Measurements from ENCODE around the gene ARID4B.
"Not testable (repeated sequence)": the region's sequence is repeated elsewhere in the genome, so short reads cannot be mapped to it uniquely, and the experiment has no call there.

The ARID4B gene

DNA sequence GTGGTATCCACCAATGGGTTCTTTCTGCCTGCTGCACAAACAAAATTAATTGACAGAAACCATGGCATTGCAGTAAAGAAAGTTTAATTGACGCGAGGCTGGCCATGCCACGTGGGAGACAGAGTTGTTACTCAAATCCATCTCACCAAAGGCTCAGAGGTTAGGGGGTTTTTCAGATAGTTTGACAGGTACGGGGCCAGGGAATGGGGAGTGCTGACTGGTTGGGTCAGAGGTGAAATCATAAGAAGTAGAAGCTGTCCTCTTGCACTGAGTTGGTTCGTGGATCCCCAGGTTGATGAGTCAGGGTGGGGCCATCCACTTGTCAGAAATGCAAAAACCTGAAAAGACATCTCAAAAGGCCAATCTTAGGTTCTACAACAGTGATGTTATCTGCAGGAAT is 38.3 kb upstream of the ARID4B start:
- no peak overlapping the region for H3K4me3 ChIP-seq (ENCODE audit: low read length)
- no peak for TF ChIP-seq CTCF (IDR thresholded peaks at IDR 0.05; ENCODE audit: insufficient read depth, low read depth, low read length, missing control alignments)
- DNase-seq (ENCODE audit: low read depth) = no peak

DNA sequence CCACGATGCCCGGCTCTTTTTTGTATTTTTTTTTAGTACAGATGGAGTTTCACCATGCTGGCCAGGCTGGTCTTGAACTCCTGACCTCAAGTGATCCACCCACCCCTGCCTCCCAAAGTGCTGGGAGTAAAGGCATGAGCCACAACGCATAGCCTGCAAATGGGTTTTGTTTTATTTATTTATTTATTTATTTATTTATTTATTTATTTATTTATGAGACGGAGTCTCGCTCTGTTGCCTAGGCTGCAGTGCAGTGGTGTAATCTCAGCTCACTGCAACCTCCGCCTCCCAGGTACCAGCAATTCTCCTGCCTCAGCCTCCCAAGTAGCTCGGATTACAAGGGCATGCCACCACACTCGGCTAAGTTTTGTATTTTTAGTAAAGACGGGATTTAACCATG is 36.2 kb upstream of the ARID4B start:
- H3K4me3 ChIP-seq (ENCODE audit: low read length); DNase-seq (ENCODE audit: low read depth): not testable (repeated sequence)

- H3K4me3 ChIP-seq (ENCODE audit: low read length) = no peak overlapping the region
- no peak for TF ChIP-seq CTCF (IDR thresholded peaks at IDR 0.05; ENCODE audit: insufficient read depth, low read depth, low read length, missing control alignments)
- no peak for DNase-seq (ENCODE audit: low read depth)
Observed at GRCh38 chr1:235358899-235359298, 30.9 kb upstream of the ARID4B start.

GRCh38 chr1:235357485-235358373 is 29.8 kb upstream of the ARID4B start:
- DNase-seq (ENCODE audit: low read depth) = no peak
- no peak for TF ChIP-seq CTCF (IDR thresholded peaks at IDR 0.05; ENCODE audit: insufficient read depth, low read depth, low read length, missing control alignments)
- no peak overlapping the region for H3K4me3 ChIP-seq (ENCODE audit: low read length)

- TF ChIP-seq CTCF (IDR thresholded peaks at IDR 0.05; ENCODE audit: insufficient read depth, low read depth, low read length, missing control alignments) = no peak
- no peak overlapping the region for H3K4me3 ChIP-seq (ENCODE audit: low read length)
- no peak for DNase-seq (ENCODE audit: low read depth)
Observed at GRCh38 chr1:235351898-235352297, 23.9 kb upstream of the ARID4B start.

- TF ChIP-seq CTCF (IDR thresholded peaks at IDR 0.05; ENCODE audit: insufficient read depth, low read depth, low read length, missing control alignments) = no peak
- no peak overlapping the region for H3K4me3 ChIP-seq (ENCODE audit: low read length)
- DNase-seq (ENCODE audit: low read depth) = no peak
Observed at GRCh38 chr1:235351441-235351840, 23.5 kb upstream of the ARID4B start.

DNA sequence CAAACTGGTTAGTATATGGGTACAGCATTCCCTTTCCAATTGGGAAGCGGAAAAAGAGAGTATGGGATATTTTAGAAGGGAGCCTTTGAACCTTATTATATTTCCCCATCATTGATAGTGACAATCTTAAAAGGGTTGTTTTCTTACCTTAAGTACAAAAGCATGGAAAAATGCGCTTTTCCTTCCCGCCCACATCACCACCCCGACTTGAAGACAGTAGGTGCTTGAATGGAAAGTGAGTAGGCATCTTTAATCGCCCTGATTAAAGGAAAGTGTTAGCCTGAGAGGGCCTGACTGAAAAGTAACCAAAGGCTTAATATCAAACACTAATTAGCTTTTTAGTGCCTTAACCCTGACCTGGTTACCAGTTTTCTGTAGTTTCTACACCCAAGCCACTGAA is 15.7 kb upstream of the ARID4B start:
- no peak for TF ChIP-seq CTCF (IDR thresholded peaks at IDR 0.05; ENCODE audit: insufficient read depth, low read depth, low read length, missing control alignments)
- DNase-seq (ENCODE audit: low read depth) = no peak
- H3K4me3 ChIP-seq (ENCODE audit: low read length) = no peak overlapping the region

Measured in epithelial cell of esophagus (primary cell).